HG03064 (cell line): ENCODE results near the gene SLC10A2.
A peak's percentile ranks its signal among the peaks of the same experiment; 100 is the strongest.
"Not testable (repeated sequence)": the region's sequence is repeated elsewhere in the genome, so short reads cannot be mapped to it uniquely, and the experiment has no call there.

ENCODE experiments used
- ATAC-seq: cut with Tn5 transposase; IDR thresholded peaks from one replicate; pipeline ENCODE4 v1.9.1; 2021; ENCODE audit warnings: low read depth; ENCODE audit not compliant: unreplicated experiment

Gene SLC10A2, protein sequence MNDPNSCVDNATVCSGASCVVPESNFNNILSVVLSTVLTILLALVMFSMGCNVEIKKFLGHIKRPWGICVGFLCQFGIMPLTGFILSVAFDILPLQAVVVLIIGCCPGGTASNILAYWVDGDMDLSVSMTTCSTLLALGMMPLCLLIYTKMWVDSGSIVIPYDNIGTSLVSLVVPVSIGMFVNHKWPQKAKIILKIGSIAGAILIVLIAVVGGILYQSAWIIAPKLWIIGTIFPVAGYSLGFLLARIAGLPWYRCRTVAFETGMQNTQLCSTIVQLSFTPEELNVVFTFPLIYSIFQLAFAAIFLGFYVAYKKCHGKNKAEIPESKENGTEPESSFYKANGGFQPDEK

GRCh38 chr13:103066079-103066780 lies at the start of gene SLC10A2:
Gene SLC10A2, minus strand, starts transcription at chr13:103066417. Its CDS starts 168 bp downstream, at chr13:103066249.
- ATAC-seq = no peak

DNA sequence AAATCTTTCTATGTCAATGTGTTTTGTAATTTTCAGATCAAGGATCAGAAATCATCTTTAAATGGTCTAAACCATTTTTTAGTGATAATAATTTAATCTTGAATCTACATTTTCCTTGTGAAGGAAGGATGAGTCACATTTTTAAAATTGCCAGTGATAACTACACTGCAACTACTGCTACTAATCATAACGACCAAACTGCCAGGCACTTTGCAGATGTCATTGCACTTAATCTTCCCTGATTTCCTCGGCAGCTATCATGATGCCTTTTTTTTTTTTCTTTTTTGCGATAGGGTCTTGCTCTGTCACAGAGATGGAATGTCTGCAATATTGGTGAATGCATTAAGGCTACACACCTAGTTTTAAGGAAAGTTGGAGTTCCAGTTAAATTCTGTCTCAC lies 41.4 kb upstream of the SLC10A2 start:
- ATAC-seq = no peak

- ATAC-seq = no peak
Measured at GRCh38 chr13:103104340-103104739, 38.1 kb upstream of the SLC10A2 start.

DNA sequence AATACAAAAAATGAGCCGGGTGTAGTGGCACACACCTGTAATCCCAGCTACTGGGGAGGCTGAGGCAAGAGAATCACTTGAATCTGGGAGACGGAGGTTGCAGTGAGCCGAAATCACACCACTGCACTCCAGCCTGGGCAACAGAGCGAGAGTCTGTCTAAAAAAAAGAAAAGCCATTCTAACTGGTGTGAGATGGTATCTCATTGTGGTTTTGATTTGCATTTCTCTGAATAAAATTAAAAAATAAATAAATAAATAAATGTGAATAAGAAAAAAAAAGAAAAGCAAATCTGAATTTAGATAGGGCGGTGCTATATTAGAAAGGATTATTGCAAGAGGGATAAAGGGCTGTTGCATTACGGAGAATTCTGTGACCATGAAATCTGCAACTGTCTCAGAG lies 37.2 kb upstream of the SLC10A2 start:
- not testable (repeated sequence) for ATAC-seq

- ATAC-seq = no peak
Measured at GRCh38 chr13:103102482-103102881, 36.3 kb upstream of the SLC10A2 start.

DNA sequence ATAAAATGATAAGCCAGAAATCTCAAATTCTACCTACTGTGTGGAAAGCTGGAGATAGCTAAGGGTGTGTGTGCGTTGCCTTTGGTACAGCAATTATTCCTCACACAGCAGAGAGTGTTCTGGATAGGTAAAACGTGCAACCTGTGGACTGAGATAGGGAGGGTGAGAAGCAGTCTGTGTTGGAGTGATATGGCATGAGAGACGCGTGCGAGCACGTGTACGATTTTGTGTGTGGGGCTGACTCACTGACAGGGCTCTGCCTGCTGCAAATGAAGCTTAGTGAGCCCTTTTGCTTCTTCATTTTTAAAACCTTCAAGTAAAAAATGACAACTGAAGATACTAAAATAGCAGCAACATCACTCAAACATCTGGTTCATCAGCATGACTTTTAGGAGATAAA lies 35.7 kb upstream of the SLC10A2 start:
- no peak for ATAC-seq

DNA sequence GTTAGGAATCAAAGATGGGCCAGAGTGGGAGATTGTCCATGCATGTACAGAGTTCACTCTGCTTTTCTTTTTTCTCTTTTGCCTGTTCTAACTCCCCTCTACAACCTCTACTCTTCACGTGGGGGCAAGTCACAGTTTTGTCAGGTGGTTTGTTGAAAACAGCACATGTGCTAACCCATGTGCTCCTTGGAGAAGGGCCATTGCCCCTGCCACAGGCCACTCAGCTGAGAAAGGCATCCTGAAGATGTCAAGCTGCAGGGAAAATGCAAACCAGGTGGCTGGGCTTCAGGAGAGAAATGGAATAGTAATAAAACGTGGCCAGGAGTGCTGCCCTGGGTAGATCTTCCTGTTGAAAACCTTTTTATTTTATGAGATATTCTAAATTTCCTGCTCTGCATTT lies 35.3 kb upstream of the SLC10A2 start:
- no peak for ATAC-seq

DNA sequence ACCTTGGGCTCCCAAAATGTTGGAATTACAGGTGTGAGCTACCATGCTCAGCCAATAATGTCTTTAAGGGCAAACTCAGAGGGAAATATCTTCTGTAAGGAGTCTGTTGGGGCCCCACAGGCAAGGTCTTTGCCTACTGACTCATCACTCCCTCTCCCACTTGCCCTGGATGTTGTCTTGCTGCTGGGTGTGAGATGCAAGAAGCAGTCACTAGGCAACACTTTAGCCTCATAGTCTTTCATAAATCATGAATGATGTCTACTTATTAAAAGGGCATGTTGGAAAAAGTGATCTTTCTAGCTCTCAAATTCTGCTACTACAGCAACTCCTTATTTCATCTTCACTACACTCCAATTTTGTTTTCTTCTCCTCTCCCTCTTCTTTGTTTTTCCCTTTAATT lies 34.6 kb upstream of the SLC10A2 start:
- ATAC-seq = no peak

GRCh38 chr13:103099722-103100293 lies 33.6 kb upstream of the SLC10A2 start:
- ATAC-seq = no peak

DNA sequence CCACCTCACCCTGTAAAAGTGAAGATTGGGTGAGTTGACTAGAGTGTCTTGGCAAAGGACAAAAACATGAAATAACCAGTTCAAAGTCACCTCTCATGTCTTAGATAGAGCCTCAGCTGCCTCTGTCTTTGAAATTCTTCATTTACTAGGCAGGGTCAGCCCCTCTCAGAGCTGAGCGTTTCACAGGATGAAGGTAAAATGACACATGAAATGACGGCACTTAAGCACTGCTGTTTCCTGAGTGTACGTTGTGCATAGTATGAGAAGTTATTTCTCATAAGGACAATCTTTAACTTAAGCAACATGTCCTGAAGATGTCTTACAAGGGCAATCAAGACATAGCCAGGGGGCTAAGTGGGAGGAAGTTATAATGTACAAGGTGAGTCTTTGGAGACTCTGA lies 32.3 kb upstream of the SLC10A2 start:
- no peak for ATAC-seq

DNA sequence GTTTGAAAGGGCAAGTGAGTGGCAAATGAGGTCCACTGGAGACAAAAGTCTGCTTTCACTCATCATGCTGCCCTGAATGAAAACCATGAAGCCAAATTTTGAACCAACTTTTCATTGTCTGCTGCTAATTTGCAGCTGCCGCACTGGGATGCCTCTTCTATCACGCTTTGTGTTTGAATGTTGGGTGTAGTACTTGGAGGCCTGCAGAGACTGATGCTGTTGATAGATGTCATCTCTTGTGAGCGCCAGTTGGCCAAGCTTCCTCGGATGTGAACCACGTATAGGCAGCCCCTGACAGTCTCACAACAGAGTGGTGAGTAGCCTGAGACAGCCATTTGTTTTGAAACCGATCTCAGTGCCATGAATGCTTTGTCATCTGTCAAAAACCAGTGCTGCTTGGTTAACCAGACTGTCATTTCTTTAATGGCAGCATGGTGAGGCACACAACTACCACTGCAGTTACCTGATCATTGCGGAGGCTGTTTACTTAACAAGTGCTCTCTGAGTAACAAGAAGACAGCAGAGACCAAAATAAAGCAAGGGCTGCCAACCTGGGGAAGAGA lies 31.2 kb upstream of the SLC10A2 start:
- ATAC-seq = no peak

- not testable (repeated sequence) for ATAC-seq
Measured at GRCh38 chr13:103093649-103094048, 27.4 kb upstream of the SLC10A2 start.

- ATAC-seq = no peak
Measured at GRCh38 chr13:103087275-103087674, 21.1 kb upstream of the SLC10A2 start.

DNA sequence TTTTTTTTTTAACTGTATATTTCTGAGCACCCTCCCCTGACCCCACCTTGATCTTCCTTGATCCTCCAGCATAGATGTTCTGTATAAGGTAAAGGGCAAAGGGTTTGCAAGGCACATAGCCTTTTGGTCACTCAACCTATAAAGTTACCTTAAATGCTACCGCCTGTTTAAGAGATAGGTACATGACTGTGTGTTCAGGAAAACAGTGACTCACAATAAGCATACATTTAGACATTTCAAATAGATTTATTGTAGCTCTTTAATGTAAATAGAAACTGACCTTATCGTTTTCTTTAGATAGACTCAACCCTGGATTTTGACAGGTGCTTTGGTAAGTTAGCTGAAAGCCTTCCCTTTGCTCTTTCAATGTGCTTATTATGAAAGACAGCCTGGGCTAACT lies 15.2 kb upstream of the SLC10A2 start:
- ATAC-seq = no peak

- peak; percentile 97 for ATAC-seq
Measured at GRCh38 chr13:103078158-103078557, 11.9 kb upstream of the SLC10A2 start.

GRCh38 chr13:103068836-103069235 lies 2.6 kb upstream of the SLC10A2 start:
- no peak for ATAC-seq

- no peak for ATAC-seq
Measured at GRCh38 chr13:103067751-103068555, 1.7 kb upstream of the SLC10A2 start.

DNA sequence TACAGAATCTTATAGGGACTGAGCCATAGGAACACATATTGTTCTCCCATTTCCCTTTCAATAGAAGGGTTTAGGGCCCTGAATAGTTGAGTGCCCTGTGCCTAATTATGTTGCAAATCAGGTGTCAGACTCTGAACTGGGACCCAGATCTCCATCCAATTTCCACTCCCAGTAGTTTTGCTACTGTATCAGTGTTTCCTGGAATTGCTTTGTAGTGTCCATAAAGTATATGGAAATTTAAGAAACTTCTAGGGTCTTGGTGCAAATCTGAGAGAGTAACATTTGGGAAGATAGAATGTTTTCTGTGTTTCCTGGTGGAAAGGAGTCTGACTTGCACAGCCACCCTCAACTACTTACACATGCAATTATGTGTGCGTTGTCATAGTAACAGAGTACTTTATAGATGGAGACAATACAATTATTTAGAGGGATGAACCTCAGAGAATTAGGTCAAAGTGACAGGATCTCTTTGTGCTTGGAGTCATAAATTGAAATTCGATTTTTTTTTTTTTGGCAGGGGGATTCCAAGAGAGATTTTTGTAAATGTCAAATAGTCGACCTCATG lies 646 bp upstream of the SLC10A2 start:
- ATAC-seq = no peak

GRCh38 chr13:103063376-103063775 lies 2.8 kb downstream of the SLC10A2 start:
- no peak for ATAC-seq

DNA sequence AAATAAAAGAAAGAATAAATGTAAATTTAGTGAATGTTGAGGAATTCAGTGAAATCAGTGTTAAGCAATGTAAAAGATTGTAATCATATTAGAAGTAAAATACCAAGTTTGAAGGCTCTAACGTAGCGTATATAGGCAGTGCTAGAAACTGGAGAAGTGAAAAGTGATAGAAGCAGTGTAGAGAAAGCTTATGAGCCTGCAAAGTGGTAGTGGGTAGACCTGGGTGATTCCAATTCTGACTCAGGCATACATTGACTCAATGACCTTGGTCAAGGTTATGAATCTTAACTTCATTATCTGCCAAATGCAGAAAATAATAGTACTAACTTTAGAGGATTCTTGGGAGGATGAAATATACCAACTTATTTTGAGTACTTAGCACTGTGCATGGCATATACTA lies 4.1 kb downstream of the SLC10A2 start:
- no peak for ATAC-seq
